SU-DHL-6 (cell line): ENCODE measurements around the gene AP1B1.

Experiments used
- H2AFZ ChIP-seq: fragments of 200-600 bp; sonication (generic); 2 replicates; pipeline ENCODE4 v1.6.1; 2014; ENCODE audit warnings: low read depth, mild to moderate bottlenecking, moderate library complexity, mixed read lengths, antibody characterized with exemption, low read length; ENCODE audit not compliant: severe bottlenecking
- H3F3A ChIP-seq: fragments of 200-600 bp; shearing (Covaris generic); 2 replicates; pipeline ENCODE4 v1.6.0; 2016; ENCODE audit warnings: antibody characterized with exemption, mild to moderate bottlenecking; ENCODE audit not compliant: insufficient read depth
- H3K27ac ChIP-seq: fragments of 200-600 bp; sonication (generic); 2 replicates; pipeline ENCODE4 v1.5.1; 2016; ENCODE audit warnings: low read depth, mild to moderate bottlenecking, low read length, moderate library complexity, mixed read lengths
- H3K27me3 ChIP-seq: fragments of 200-600 bp; sonication (generic), shearing (Covaris generic); 2 replicates; pipeline ENCODE4 v1.6.0; 2014; ENCODE audit warnings: mild to moderate bottlenecking, low read length
- H3K36me3 ChIP-seq: fragments of 200-600 bp; sonication (generic); 2 replicates; pipeline ENCODE4 v1.6.1; 2014; ENCODE audit warnings: mild to moderate bottlenecking, low read length, mixed read lengths
- H3K4me2 ChIP-seq: fragments of 300-600, 200-600 bp; shearing (Covaris generic), sonication (generic); 2 replicates; pipeline ENCODE4 v1.6.0; 2014; ENCODE audit warnings: low read length, low read depth, mild to moderate bottlenecking; ENCODE audit not compliant: poor library complexity, severe bottlenecking
- H3K4me3 ChIP-seq: fragments of 200-600 bp; sonication (generic); 2 replicates; pipeline ENCODE4 v1.5.1; 2014; ENCODE audit warnings: antibody characterized with exemption, low read length, mild to moderate bottlenecking, mixed read lengths; ENCODE audit not compliant: insufficient read depth, poor library complexity, severe bottlenecking
- H3K79me2 ChIP-seq: fragments of 200-600 bp; sonication (generic); 2 replicates; pipeline ENCODE4 v1.6.1; 2014; ENCODE audit warnings: mild to moderate bottlenecking, low read length, moderate library complexity; ENCODE audit not compliant: insufficient read depth
- H3K9ac ChIP-seq: fragments of 200-600 bp; sonication (generic); 2 replicates; pipeline ENCODE4 v1.7.0; 2014; ENCODE audit warnings: mild to moderate bottlenecking, low read length
- H3K9me2 ChIP-seq: fragments of 200-600 bp; sonication (generic); replicated peaks from 2 replicates; pipeline ENCODE4 v1.6.1; 2014; ENCODE audit warnings: low read length; ENCODE audit not compliant: insufficient read depth
- H3K9me3 ChIP-seq: fragments of 200-600 bp; sonication (generic); 2 replicates; pipeline ENCODE4 v1.6.1; 2014; ENCODE audit warnings: low read length, mixed read lengths; ENCODE audit not compliant: insufficient read depth
- H4K20me1 ChIP-seq: fragments of 200-600 bp; sonication (generic); 2 replicates; pipeline ENCODE4 v1.6.1; 2014; ENCODE audit warnings: low read depth, mild to moderate bottlenecking, antibody characterized with exemption, low read length, moderate library complexity, mixed read lengths
- CTCF ChIP-seq: fragments of 200-600 bp; sonication (generic); IDR thresholded peaks from one replicate; pipeline ENCODE4 v1.5.1; 2017; ENCODE audit warnings: antibody characterized with exemption, mild to moderate bottlenecking, low read length, moderate library complexity; ENCODE audit not compliant: insufficient read depth, poor library complexity, severe bottlenecking
- EZH2phosphoT487 ChIP-seq: fragments of 200-600 bp; sonication (generic), shearing (Covaris generic); conservative IDR thresholded peaks from 2 replicates; pipeline ENCODE4 v1.6.1; 2018; ENCODE audit warnings: mild to moderate bottlenecking, antibody characterized with exemption, low read length, moderate library complexity, mixed read lengths

AP1B1 gene

GRCh38 chr22:29308148-29308790 lies 80.1 kb downstream of the AP1B1 start:
- Histone ChIP-seq H3K27ac (no peak overlapping the region), H3K36me3 (no peaks in the 10 kb centered on the region), H3K9me3 (no peaks in the 10 kb centered on the region), H2AFZ (no peak overlapping the region), H4K20me1 (no peaks in the 10 kb centered on the region), H3F3A (no peaks in the 10 kb centered on the region), H3K9me2 (no peaks in the 10 kb centered on the region), H3K4me3 (no peak overlapping the region), H3K4me2 (no peak overlapping the region), H3K27me3 (no peaks in the 10 kb centered on the region), H3K79me2 (no peaks in the 10 kb centered on the region), H3K9ac (no peak overlapping the region)
- TF ChIP-seq EZH2phosphoT487: no peak
- no peak for TF ChIP-seq CTCF

DNA sequence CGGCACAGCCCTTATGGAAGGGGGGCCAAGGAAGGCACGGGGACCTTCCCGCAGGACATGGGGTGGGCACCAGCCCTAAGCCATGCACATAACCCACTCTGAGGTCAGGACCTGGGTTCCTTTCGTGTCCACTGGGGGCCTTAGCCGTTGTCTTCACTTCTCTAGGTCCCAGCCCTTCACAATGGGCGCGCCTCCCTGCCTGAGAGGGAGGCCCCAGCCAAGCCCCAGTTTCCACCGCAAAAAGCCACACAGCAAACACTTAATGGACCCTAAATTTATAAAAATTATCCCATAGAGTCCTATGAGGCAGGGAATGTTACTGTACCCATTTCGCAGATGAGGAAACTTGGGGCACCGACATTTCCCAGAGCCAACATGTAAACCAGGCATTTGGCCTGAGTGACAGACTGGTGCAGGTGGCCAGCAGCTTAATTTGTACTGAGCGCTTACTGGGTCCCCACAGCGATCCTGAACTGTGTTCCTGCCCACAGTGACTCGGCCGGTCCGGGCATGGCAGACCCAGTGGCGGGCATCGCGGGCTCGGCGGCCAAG lies 80.7 kb downstream of the AP1B1 start:
- H3K9ac ChIP-seq: no peak overlapping the region
- no peak overlapping the region for H3K27ac ChIP-seq
- H3K4me2 ChIP-seq: no peak overlapping the region
- H3K9me3 ChIP-seq: no peaks in the 10 kb centered on the region
- no peaks in the 10 kb centered on the region for H3K79me2 ChIP-seq
- H3K36me3 ChIP-seq: no peaks in the 10 kb centered on the region
- H3K4me3 ChIP-seq: no peak overlapping the region
- H4K20me1 ChIP-seq: no peaks in the 10 kb centered on the region
- no peaks in the 10 kb centered on the region for H3F3A ChIP-seq
- H3K27me3 ChIP-seq: no peaks in the 10 kb centered on the region
- no peak for TF ChIP-seq CTCF
- TF ChIP-seq EZH2phosphoT487: no peak
- H2AFZ ChIP-seq: no peak overlapping the region
- H3K9me2 ChIP-seq: no peaks in the 10 kb centered on the region

- TF ChIP-seq CTCF: no peak
- no peak for TF ChIP-seq EZH2phosphoT487
Observed at GRCh38 chr22:29306835-29307595, 81.4 kb downstream of the AP1B1 start.

More at GRCh38 chr22:29306835-29307595, 81.4 kb downstream of the AP1B1 start:
- Histone ChIP-seq H3K36me3 (no peaks in the 10 kb centered on the region), H3K27ac (no peak overlapping the region), H3K9me2 (no peaks in the 10 kb centered on the region), H3K4me2 (peak overlapping the region; percentile 1), H4K20me1 (no peaks in the 10 kb centered on the region), H3K4me3 (no peak overlapping the region), H3K9me3 (no peaks in the 10 kb centered on the region), H3K9ac (no peak overlapping the region), H3K79me2 (no peaks in the 10 kb centered on the region), H3K27me3 (no peaks in the 10 kb centered on the region), H2AFZ (no peak overlapping the region), H3F3A (0 out of 2 replicates have a peak, but pooled peaks cover 3% of the 10 kb centered on the region)
